ENCODE measurements around the gene ACTL8.

GRCh38 chr1:17713993-17714392, 41.1 kb upstream of the ACTL8 start:
- TF ChIP-seq EZH2phosphoT487 (IDR thresholded peaks at IDR 0.05; ENCODE audit: low read length), result no peak
- TF ChIP-seq CTCF (IDR thresholded peaks at IDR 0.05; ENCODE audit: low read length), result no peak
